ENCODE measurements around the gene CTNNA3. TPM values are rescaled to one million over a fixed set of nuclear protein-coding genes. Genes with fewer than 3 reads are reported as not detected.

The CTNNA3 gene
- total RNA-seq, 4 donors from 2014 or later: 0.47 to 3.3 (median 0.80) TPM; not detected in 1

DNA sequence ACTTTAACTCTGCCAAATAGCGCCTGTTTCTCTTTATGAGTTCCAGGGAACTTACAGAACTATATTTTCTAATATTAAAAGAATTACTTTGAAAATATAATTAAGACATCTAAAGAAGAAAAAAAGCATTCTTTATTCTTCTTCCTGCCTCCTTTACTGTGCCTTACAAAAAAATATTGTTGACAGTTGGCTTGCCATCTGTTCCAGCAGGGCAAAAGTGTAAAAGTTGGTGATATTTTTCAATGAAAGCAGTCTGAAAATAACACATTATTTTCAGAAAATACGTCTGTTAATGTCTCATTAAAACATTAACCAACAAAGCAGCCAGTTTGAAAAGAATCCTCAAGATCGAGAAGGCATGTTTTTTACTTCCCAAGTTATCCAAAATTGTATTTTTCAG is 1802.3 kb downstream of the CTNNA3 start:
- no peaks in the 10 kb centered on the region for H3K4me1 ChIP-seq
- no peaks in the 10 kb centered on the region for H3K9me3 ChIP-seq
- H3K27ac ChIP-seq: no peak overlapping the region
- no peak for DNase-seq
- TF ChIP-seq POLR2A (IDR thresholded peaks at IDR 0.05): no peak
- TF ChIP-seq, protein P1, sequence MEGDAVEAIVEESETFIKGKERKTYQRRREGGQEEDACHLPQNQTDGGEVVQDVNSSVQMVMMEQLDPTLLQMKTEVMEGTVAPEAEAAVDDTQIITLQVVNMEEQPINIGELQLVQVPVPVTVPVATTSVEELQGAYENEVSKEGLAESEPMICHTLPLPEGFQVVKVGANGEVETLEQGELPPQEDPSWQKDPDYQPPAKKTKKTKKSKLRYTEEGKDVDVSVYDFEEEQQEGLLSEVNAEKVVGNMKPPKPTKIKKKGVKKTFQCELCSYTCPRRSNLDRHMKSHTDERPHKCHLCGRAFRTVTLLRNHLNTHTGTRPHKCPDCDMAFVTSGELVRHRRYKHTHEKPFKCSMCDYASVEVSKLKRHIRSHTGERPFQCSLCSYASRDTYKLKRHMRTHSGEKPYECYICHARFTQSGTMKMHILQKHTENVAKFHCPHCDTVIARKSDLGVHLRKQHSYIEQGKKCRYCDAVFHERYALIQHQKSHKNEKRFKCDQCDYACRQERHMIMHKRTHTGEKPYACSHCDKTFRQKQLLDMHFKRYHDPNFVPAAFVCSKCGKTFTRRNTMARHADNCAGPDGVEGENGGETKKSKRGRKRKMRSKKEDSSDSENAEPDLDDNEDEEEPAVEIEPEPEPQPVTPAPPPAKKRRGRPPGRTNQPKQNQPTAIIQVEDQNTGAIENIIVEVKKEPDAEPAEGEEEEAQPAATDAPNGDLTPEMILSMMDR (IDR thresholded peaks at IDR 0.05): no peak
- no peaks in the 10 kb centered on the region for H3K36me3 ChIP-seq
- H3K4me3 ChIP-seq: no peak overlapping the region
- H3K27me3 ChIP-seq: no peaks in the 10 kb centered on the region

DNA sequence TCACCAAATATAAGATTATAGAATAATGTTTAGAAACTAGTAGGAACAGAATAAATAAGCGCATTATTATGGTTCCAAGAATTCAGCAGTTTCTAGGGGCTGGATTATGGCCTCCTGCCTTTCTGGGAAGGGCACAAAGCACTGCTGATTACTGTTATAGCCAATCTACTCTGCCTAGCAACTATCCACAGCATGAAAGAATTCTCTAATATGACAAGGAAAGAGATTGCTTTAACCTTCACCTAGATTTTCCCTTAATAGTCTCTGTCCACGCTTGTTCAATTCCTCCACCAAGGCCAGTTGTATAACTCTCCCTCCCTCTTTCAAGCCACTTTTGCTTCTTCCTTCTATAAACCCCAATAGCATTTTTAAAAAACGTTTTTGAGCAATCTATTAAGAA is 1803.7 kb downstream of the CTNNA3 start:
- DNase-seq: no peak

DNA sequence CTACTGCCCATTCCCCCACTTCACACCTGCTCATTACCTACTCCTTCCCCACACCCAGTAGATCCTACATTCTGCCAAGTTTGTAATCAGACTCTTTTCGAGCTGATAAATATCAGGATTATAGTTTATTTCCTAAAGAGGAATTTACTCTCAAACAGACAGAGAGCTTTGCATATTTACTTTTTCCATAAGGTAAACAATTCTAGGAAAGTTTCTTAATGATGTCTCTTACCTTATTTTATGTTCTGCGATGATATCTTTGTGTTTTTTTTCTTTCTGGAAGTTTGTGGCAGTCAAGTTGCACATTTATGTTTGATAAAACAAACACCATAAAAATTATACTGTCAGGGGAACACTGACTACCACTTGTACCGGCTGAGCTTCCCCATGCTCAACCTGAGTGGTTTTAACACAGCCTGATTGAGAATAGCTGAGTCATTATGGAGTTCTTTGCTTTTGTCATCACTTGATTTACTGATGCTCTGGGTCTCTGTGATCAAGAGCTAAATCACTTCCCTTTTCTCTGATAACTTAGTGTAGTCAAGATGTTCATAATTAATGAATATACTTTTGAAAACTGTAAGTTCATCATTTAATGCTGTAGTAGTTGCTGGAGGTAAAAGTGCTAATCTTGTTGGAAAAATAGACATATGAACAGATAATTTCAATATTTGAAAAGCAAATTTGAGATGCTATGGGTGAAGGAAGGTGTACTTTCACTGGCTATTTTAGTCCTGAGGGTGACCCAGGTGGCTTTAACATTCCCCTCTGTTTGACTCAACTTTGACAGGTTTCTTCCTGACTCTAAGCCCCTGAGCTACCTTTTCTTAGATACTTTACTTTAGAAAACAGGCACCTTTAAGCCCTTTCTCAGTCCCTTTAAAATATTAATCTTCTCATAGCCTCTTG is 1804.7 kb downstream of the CTNNA3 start:
- H3K4me3 ChIP-seq: no peak overlapping the region
- H3K4me1 ChIP-seq: no peaks in the 10 kb centered on the region
- H3K9me3 ChIP-seq: no peaks in the 10 kb centered on the region
- H3K27ac ChIP-seq: no peak overlapping the region
- no peaks in the 10 kb centered on the region for H3K36me3 ChIP-seq
- DNase-seq: no peak
- TF ChIP-seq, protein P1 (IDR thresholded peaks at IDR 0.05): no peak
- no peak for TF ChIP-seq POLR2A (IDR thresholded peaks at IDR 0.05)
- no peaks in the 10 kb centered on the region for H3K27me3 ChIP-seq

More for the DNA sequence above, 1803.7 kb downstream of the CTNNA3 start:
- H3K36me3 ChIP-seq: no peaks in the 10 kb centered on the region
- H3K4me3 ChIP-seq: no peak overlapping the region
- TF ChIP-seq, protein P1 (IDR thresholded peaks at IDR 0.05): no peak
- no peak for TF ChIP-seq POLR2A (IDR thresholded peaks at IDR 0.05)
- H3K27ac ChIP-seq: no peak overlapping the region
- H3K4me1 ChIP-seq: no peaks in the 10 kb centered on the region
- H3K27me3 ChIP-seq: no peaks in the 10 kb centered on the region
- no peaks in the 10 kb centered on the region for H3K9me3 ChIP-seq

DNA sequence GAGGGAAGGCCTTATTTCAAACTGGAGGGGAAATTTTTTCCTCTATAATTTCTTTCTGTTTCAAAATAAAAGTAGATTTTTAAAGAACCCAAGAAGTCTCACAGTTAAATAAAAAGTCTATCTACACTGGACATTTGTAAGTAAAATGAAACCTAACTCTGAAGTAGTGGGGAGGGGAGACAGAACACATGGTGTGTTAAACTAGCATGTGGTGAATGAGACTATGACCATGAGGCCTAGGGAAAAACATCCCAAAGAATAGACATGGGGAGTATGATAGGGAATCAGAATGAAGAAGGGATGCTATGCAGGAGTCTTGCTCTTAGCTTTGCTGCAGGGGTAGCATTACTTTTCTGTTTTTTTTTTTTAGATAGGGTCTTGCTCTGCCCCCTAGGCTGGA is 1831.5 kb downstream of the CTNNA3 start:
- no peaks in the 10 kb centered on the region for H3K4me1 ChIP-seq
- no peak overlapping the region for H3K27ac ChIP-seq
- TF ChIP-seq, protein P1 (IDR thresholded peaks at IDR 0.05): no peak
- no peak for TF ChIP-seq POLR2A (IDR thresholded peaks at IDR 0.05)

DNA sequence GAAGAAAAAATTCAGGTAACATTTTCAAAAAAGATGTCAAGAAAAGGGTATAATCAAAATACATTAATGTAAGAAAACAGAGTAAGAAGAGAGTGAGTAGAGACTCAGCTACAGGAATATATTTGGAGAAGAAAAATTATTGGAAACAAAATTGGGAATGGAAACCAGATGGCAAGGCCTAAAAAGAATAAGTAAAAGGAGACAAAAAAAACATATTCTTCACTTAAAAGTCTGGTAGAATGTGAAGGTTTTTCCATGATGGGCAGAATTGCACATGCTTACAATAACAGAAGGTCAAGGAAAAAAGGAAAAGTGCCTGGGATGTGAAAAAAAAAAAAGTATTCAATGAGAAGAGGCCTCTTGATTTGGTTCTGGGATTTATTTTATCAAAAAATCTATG is 1832.0 kb downstream of the CTNNA3 start:
- no peaks in the 10 kb centered on the region for H3K4me1 ChIP-seq
- no peak for DNase-seq
- H3K27ac ChIP-seq: no peak overlapping the region
- H3K36me3 ChIP-seq: no peaks in the 10 kb centered on the region
- no peaks in the 10 kb centered on the region for H3K9me3 ChIP-seq
- TF ChIP-seq POLR2A (IDR thresholded peaks at IDR 0.05): no peak
- TF ChIP-seq, protein P1 (IDR thresholded peaks at IDR 0.05): no peak
- H3K4me3 ChIP-seq: no peak overlapping the region
- H3K27me3 ChIP-seq: no peaks in the 10 kb centered on the region

More for the DNA sequence above, 1831.5 kb downstream of the CTNNA3 start:
- H3K36me3 ChIP-seq: no peaks in the 10 kb centered on the region
- no peak for DNase-seq
- no peaks in the 10 kb centered on the region for H3K9me3 ChIP-seq
- H3K27me3 ChIP-seq: no peaks in the 10 kb centered on the region
- H3K4me3 ChIP-seq: no peak overlapping the region

Small RNA genes lying within 50 kb of the gene (small RNA-seq; reads per million reads assigned to genes)
- 0 reads per million in 2 donors for gene AL607023.1
- gene MIR7151: 0 reads per million in 2 donors

Other genes starting within 250 kb of the CTNNA3 start
- 1 to 10 TPM in 3 of 4 donors, not detected in 1; 1.8 to 3.3 (median 1.9) TPM for gene DNAJC12, start 142.0 kb upstream of the CTNNA3 start, total RNA-seq
- gene SIRT1, start 188.5 kb upstream of the CTNNA3 start, total RNA-seq: 10 to 100 TPM; 12.1 to 25.6 (median 14.0) TPM